Activated naive CD4-positive, alpha-beta T cell treated with anti-CD3 and anti-CD28 coated beads for 36 hours (primary cell): ENCODE results near the gene MYO5C. TPM values are rescaled to one million over a fixed set of nuclear protein-coding genes. Genes with fewer than 3 reads are reported as not detected.

Experiments used
- CTCF ChIA-PET: fragments of 350-600 bp; sonication (Branson Sonifier 250); formaldehyde crosslinking; loops from one replicate; lab custom pipeline; 2021; ENCODE audit warnings: antibody characterized with exemption; lab: Charles Lee
- DNase-seq: peaks from one replicate; pipeline ENCODE4 v3.0.0-alpha.2; 2020
- H3K27ac Mint-ChIP-seq: one replicate; pipeline ENCODE4 v1.8.0; 2021; ENCODE audit warnings: mild to moderate bottlenecking, mixed read lengths
- H3K27me3 Mint-ChIP-seq: one replicate; pipeline ENCODE4 v1.8.0; 2021; ENCODE audit warnings: low read depth, mixed read lengths
- H3K36me3 Mint-ChIP-seq: one replicate; pipeline ENCODE4 v1.8.0; 2021; ENCODE audit warnings: low read depth, mixed read lengths
- H3K4me1 Mint-ChIP-seq: one replicate; pipeline ENCODE4 v1.8.0; 2021; ENCODE audit warnings: low read depth, mixed read lengths
- H3K4me3 Mint-ChIP-seq: one replicate; pipeline ENCODE4 v1.8.0; 2021; ENCODE audit warnings: mild to moderate bottlenecking, moderate library complexity, mixed read lengths
- H3K9me3 Mint-ChIP-seq: one replicate; pipeline ENCODE4 v1.8.0; 2021; ENCODE audit warnings: mixed read lengths
- intact Hi-C: fragments of 100-400 bp; cut with micrococcal nuclease; formaldehyde crosslinking; loops from one replicate; pipeline ENCODE4 v1.15.1; 2023
- total RNA-seq, 2 experiments: library from RNA; stranded (reverse); gene quantifications; one replicate each; pipeline ENCODE4 v1.2.3, GENCODE V29; 2021

MYO5C gene
- total RNA-seq, 2 experiments from 2014 or later = 0.19 to 0.25 TPM

- intact Hi-C loops = no loop called here
- Mint-ChIP-seq H3K27ac (no peak overlapping the region), H3K36me3 (no peaks in the 10 kb centered on the region), H3K9me3 (no peaks in the 10 kb centered on the region), H3K4me3 (no peak overlapping the region), H3K27me3 (no peaks in the 10 kb centered on the region), H3K4me1 (peaks cover 20% of the 10 kb centered on the region)
- CTCF ChIA-PET = interaction anchor here (2.8 kb wide), 1 partner anchor 10 kb away, joined by 17 read pairs; no protein-coding TSS in a partner anchor
- DNase-seq = no peak
Measured at GRCh38 chr15:52218371-52218770, 77.2 kb downstream of the MYO5C start.

GRCh38 chr15:52217186-52217585, 78.4 kb downstream of the MYO5C start:
- intact Hi-C loops = no loop called here
- H3K27me3 Mint-ChIP-seq = no peaks in the 10 kb centered on the region
- H3K4me3 Mint-ChIP-seq = no peak overlapping the region
- peaks cover 14% of the 10 kb centered on the region for H3K4me1 Mint-ChIP-seq
- CTCF ChIA-PET = interaction anchor here (0.9 to 2.8 kb wide), 8 partner anchors 9 to 78 kb away, joined by 3 to 17 read pairs (median 5); no protein-coding TSS in a partner anchor
- H3K27ac Mint-ChIP-seq = no peak overlapping the region
- DNase-seq = peak; percentile 45
- no peaks in the 10 kb centered on the region for H3K36me3 Mint-ChIP-seq
- no peaks in the 10 kb centered on the region for H3K9me3 Mint-ChIP-seq

- no peak for DNase-seq
- no peaks in the 10 kb centered on the region for H3K9me3 Mint-ChIP-seq
- no peaks in the 10 kb centered on the region for H3K36me3 Mint-ChIP-seq
- H3K27ac Mint-ChIP-seq = no peak overlapping the region
- H3K4me1 Mint-ChIP-seq = no peaks in the 10 kb centered on the region
- H3K27me3 Mint-ChIP-seq = no peaks in the 10 kb centered on the region
- intact Hi-C loops = no loop called here
- no peak overlapping the region for H3K4me3 Mint-ChIP-seq
- CTCF ChIA-PET = interaction anchor here (0.6 to 2.7 kb wide), 8 partner anchors 13 to 74 kb away, joined by 3 to 18 read pairs (median 4); no protein-coding TSS in a partner anchor
Measured at GRCh38 chr15:52214553-52214952, 81.1 kb downstream of the MYO5C start.

GRCh38 chr15:52213206-52213605, 82.4 kb downstream of the MYO5C start:
- CTCF ChIA-PET = interaction anchor here (0.6 to 2.7 kb wide), 7 partner anchors 14 to 323 kb away, joined by 3 to 18 read pairs (median 3); no protein-coding TSS in a partner anchor
- intact Hi-C loops = no loop called here
- Mint-ChIP-seq H3K36me3 (no peaks in the 10 kb centered on the region), H3K27me3 (no peaks in the 10 kb centered on the region), H3K9me3 (no peaks in the 10 kb centered on the region), H3K4me1 (no peaks in the 10 kb centered on the region), H3K4me3 (no peak overlapping the region), H3K27ac (no peak overlapping the region)
- DNase-seq = no peak

- H3K27me3 Mint-ChIP-seq = no peaks in the 10 kb centered on the region
- no peak overlapping the region for H3K27ac Mint-ChIP-seq
- no peaks in the 10 kb centered on the region for H3K9me3 Mint-ChIP-seq
- H3K36me3 Mint-ChIP-seq = no peaks in the 10 kb centered on the region
- H3K4me1 Mint-ChIP-seq = no peaks in the 10 kb centered on the region
- H3K4me3 Mint-ChIP-seq = no peak overlapping the region
- peak; percentile 91 for DNase-seq
- intact Hi-C loops = loop anchor here (1.0 to 2.0 kb wide), 4 partner anchors 18 to 226 kb away; no protein-coding TSS in a partner anchor
- CTCF ChIA-PET = interaction anchor here (0.6 to 3.2 kb wide), 33 partner anchors 8 to 259 kb away, joined by 3 to 25 read pairs (median 4); partner anchors contain the start of gene GNB5
Measured at GRCh38 chr15:52208306-52208946, 87.2 kb downstream of the MYO5C start.

- H3K9me3 Mint-ChIP-seq = no peaks in the 10 kb centered on the region
- CTCF ChIA-PET = interaction anchor here (1.0 to 3.2 kb wide), 3 partner anchors 17 to 218 kb away, joined by 3 to 21 read pairs (median 7); partner anchors contain the start of gene GNB5
- intact Hi-C loops = no loop called here
- no peak overlapping the region for H3K4me3 Mint-ChIP-seq
- no peaks in the 10 kb centered on the region for H3K27me3 Mint-ChIP-seq
- no peaks in the 10 kb centered on the region for H3K4me1 Mint-ChIP-seq
- H3K27ac Mint-ChIP-seq = no peak overlapping the region
- H3K36me3 Mint-ChIP-seq = no peaks in the 10 kb centered on the region
- DNase-seq = no peak
Measured at GRCh38 chr15:52207191-52207590, 88.4 kb downstream of the MYO5C start.

- H3K9me3 Mint-ChIP-seq = no peaks in the 10 kb centered on the region
- H3K4me1 Mint-ChIP-seq = no peaks in the 10 kb centered on the region
- no peaks in the 10 kb centered on the region for H3K27me3 Mint-ChIP-seq
- no peak overlapping the region for H3K27ac Mint-ChIP-seq
- CTCF ChIA-PET = interaction anchor here (0.8 to 1.3 kb wide), 3 partner anchors 17 to 128 kb away, joined by 3 read pairs; no protein-coding TSS in a partner anchor
- intact Hi-C loops = no loop called here
- DNase-seq = no peak
- no peaks in the 10 kb centered on the region for H3K36me3 Mint-ChIP-seq
- no peak overlapping the region for H3K4me3 Mint-ChIP-seq
Measured at GRCh38 chr15:52206446-52206845, 89.2 kb downstream of the MYO5C start.

GRCh38 chr15:52204657-52205056, 90.9 kb downstream of the MYO5C start:
- H3K27me3 Mint-ChIP-seq = no peaks in the 10 kb centered on the region
- H3K36me3 Mint-ChIP-seq = no peaks in the 10 kb centered on the region
- CTCF ChIA-PET = interaction anchor here (1.3 kb wide), 1 partner anchor 71 kb away, joined by 3 read pairs; no protein-coding TSS in a partner anchor
- H3K27ac Mint-ChIP-seq = no peak overlapping the region
- no peak overlapping the region for H3K4me3 Mint-ChIP-seq
- intact Hi-C loops = no loop called here
- no peaks in the 10 kb centered on the region for H3K4me1 Mint-ChIP-seq
- H3K9me3 Mint-ChIP-seq = no peaks in the 10 kb centered on the region
- no peak for DNase-seq

- H3K36me3 Mint-ChIP-seq = no peaks in the 10 kb centered on the region
- intact Hi-C loops = no loop called here
- CTCF ChIA-PET = interaction anchor here (0.8 kb wide), 1 partner anchor 8 kb away, joined by 3 read pairs; no protein-coding TSS in a partner anchor
- H3K4me3 Mint-ChIP-seq = no peak overlapping the region
- H3K27ac Mint-ChIP-seq = no peak overlapping the region
- no peak for DNase-seq
- no peaks in the 10 kb centered on the region for H3K9me3 Mint-ChIP-seq
- no peaks in the 10 kb centered on the region for H3K4me1 Mint-ChIP-seq
- no peaks in the 10 kb centered on the region for H3K27me3 Mint-ChIP-seq
Measured at GRCh38 chr15:52200831-52201365, 94.7 kb downstream of the MYO5C start.

- intact Hi-C loops = no loop called here
- CTCF ChIA-PET = interaction anchor here (2.4 kb wide), 1 partner anchor 15 kb away, joined by 5 read pairs; no protein-coding TSS in a partner anchor
- no peaks in the 10 kb centered on the region for H3K4me1 Mint-ChIP-seq
Measured at GRCh38 chr15:52199271-52199670, 96.3 kb downstream of the MYO5C start.

GRCh38 chr15:52196891-52197290, 98.7 kb downstream of the MYO5C start:
- Mint-ChIP-seq H3K4me3 (no peak overlapping the region), H3K36me3 (no peaks in the 10 kb centered on the region), H3K27ac (no peak overlapping the region), H3K9me3 (no peaks in the 10 kb centered on the region), H3K4me1 (no peaks in the 10 kb centered on the region), H3K27me3 (no peaks in the 10 kb centered on the region)
- intact Hi-C loops = no loop called here
- DNase-seq = no peak
- CTCF ChIA-PET = interaction anchor here (1.1 to 1.4 kb wide), 3 partner anchors 12 to 33 kb away, joined by 3 to 4 read pairs (median 3); no protein-coding TSS in a partner anchor

More at GRCh38 chr15:52199271-52199670, 96.3 kb downstream of the MYO5C start:
- Mint-ChIP-seq H3K4me3 (no peak overlapping the region), H3K27me3 (no peaks in the 10 kb centered on the region), H3K9me3 (no peaks in the 10 kb centered on the region), H3K36me3 (no peaks in the 10 kb centered on the region), H3K27ac (no peak overlapping the region)
- no peak for DNase-seq

GRCh38 chr15:52193791-52194190, 101.8 kb downstream of the MYO5C start:
- Mint-ChIP-seq H3K27ac (no peak overlapping the region), H3K36me3 (no peaks in the 10 kb centered on the region), H3K9me3 (no peaks in the 10 kb centered on the region), H3K4me1 (no peaks in the 10 kb centered on the region), H3K4me3 (no peak overlapping the region), H3K27me3 (no peaks in the 10 kb centered on the region)
- intact Hi-C loops = no loop called here
- no peak for DNase-seq
- CTCF ChIA-PET = interaction anchor here (1.1 kb wide), 1 partner anchor 14 kb away, joined by 3 read pairs; no protein-coding TSS in a partner anchor
